Transverse colon (tissue), 3 donors: ENCODE results near the gene MGAT3.

Experiments
- CTCF ChIP-seq, 5 experiments: fragments of 200-600 bp in 3 of 5; fragments of 450-650 bp in 2 of 5; sonication (generic) in 3 of 5; IDR thresholded peaks; 1 replicate in 2 of 5; 2 replicates in 3 of 5; pipeline ENCODE4 v1.5.1; 2016 to 2017; ENCODE audit warnings: antibody characterized with exemption in 5 of 5, inconsistent platforms in 3 of 5, mild to moderate bottlenecking in 2 of 5, moderate library complexity in 1 of 5
- EP300 ChIP-seq: sonication (generic); formaldehyde crosslinking; IDR thresholded peaks from one replicate; pipeline ENCODE4 v1.6.1; 2017; ENCODE audit warnings: antibody characterized with exemption, low read depth

DNA sequence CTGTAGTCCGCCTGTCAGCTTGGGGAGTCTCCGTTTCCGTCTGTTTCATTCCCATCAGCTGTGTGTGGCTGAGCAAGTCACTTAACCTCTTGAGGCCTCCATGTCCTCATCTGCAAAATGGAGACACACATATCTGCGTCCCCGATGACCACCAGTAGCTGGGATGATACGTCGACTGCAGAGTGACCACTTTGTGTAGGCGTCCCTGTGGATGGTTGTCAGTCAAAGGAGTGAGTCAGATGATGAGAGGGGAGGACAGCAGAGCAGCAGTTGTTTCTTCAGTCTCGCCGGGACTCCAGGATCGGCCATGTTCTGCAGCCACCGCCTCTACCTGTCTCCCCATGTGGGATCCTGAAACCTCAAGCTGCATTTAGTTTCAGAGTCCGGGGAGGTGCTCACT is 19.9 kb downstream of the MGAT3 start:
- TF ChIP-seq CTCF (IDR thresholded peaks at IDR 0.05) (no peak), EP300 (no peak)
